ENCODE results near the gene HECTD4. TPM values are rescaled to one million over a fixed set of nuclear protein-coding genes. Genes with fewer than 3 reads are reported as not detected.
"Not testable (repeated sequence)": the region's sequence is repeated elsewhere in the genome, so short reads cannot be mapped to it uniquely, and the experiment has no call there.

The HECTD4 gene
- total RNA-seq, 1 experiment from 2014 or later, result 31.2 TPM

GRCh38 chr12:112407683-112408082 is 25.5 kb upstream of the HECTD4 start:
- Histone ChIP-seq H3K9ac (ENCODE audit: low read length) (peak overlapping the region; percentile 82), H3K4me1 (ENCODE audit: control insufficient read depth in 1 of 2, insufficient read depth in 2 of 2, low read length in 2 of 2) (peaks cover 3 to 16% of the 10 kb centered on the region in 2 experiments; a peak in 2 of 4 replicates), H3K4me2 (ENCODE audit: low read length) (peak overlapping the region; percentile 85), H4K20me1 (ENCODE audit: insufficient read depth) (peaks cover 28% of the 10 kb centered on the region; the same call in 1 of the 2 replicates), H3K4me3 (replicated peaks in 1 of 2; ENCODE audit: low read depth in 1 of 2, low read length in 2 of 2) (peak overlapping the region in 1 of 2 experiments; percentile 87; a peak in 2 of 4 replicates), H3K79me2 (ENCODE audit: insufficient read depth, low read length) (peaks cover 38% of the 10 kb centered on the region), H3K36me3 (ENCODE audit: control insufficient read depth in 1 of 2, insufficient read depth in 2 of 2, low read length in 2 of 2) (peaks cover 32 to 46% of the 10 kb centered on the region in 2 experiments), H3K27ac (ENCODE audit: low read depth, low read length) (peak overlapping the region; percentile 76; the same call in 1 of the 2 replicates)
- CTCF ChIA-PET; H3K9me3 ChIP-seq (ENCODE audit: control insufficient read depth in 1 of 2, insufficient read depth in 1 of 2, low read depth in 1 of 2, low read length in 2 of 2); BruUV-seq (replicated peaks); H3K27me3 ChIP-seq (ENCODE audit: insufficient read depth, low read length); H3K9me2 ChIP-seq (ENCODE audit: insufficient read depth); POLR2A ChIA-PET; RAD21 ChIA-PET (ENCODE audit: low non-redundant PET in 1 of 2, low total read pairs in 2 of 2, uncharacterized antibody in 2 of 2, unreplicated experiment in 2 of 2); DNase-seq (ENCODE audit: low read depth, low spot score); intact Hi-C loops (cut with micrococcal nuclease); H2AFZ ChIP-seq (ENCODE audit: low read depth, low read length, poor library complexity, severe bottlenecking); ATAC-seq: not testable (repeated sequence)

- TF ChIP-seq EGR1 (IDR thresholded peaks at IDR 0.05; ENCODE audit: low read depth) (no peak), MAX (IDR thresholded peaks at IDR 0.05) (no peak), ZBTB33 (IDR thresholded peaks at IDR 0.05; ENCODE audit: extremely low read depth, insufficient replicate concordance, low read length) (no peak), POLR2AphosphoS5 (IDR thresholded peaks at IDR 0.05; ENCODE audit: low read depth, low read length) (no peak; the same call in 1 of the 2 replicates), REST (IDR thresholded peaks at IDR 0.05; ENCODE audit: low read depth) (no peak), ATF3 (IDR thresholded peaks at IDR 0.05) (no peak), CTCF (IDR thresholded peaks at IDR 0.05 in 2 of 3, conservative IDR thresholded peaks at IDR 0.05 in 1 of 3; ENCODE audit: borderline replicate concordance in 1 of 3, insufficient read depth in 1 of 3, low read depth in 2 of 3, low read length in 2 of 3) (no peak)
- no peak overlapping the region for H3K4me3 ChIP-seq (replicated peaks in 1 of 2; ENCODE audit: low read depth in 1 of 2, low read length in 2 of 2)
- H3K79me2 ChIP-seq (ENCODE audit: insufficient read depth, low read length), result peaks cover 38% of the 10 kb centered on the region
- DNase-seq (ENCODE audit: low read depth, low spot score) (no peak), ATAC-seq (no peak)
- peaks cover 28% of the 10 kb centered on the region; the same call in 1 of the 2 replicates for H4K20me1 ChIP-seq (ENCODE audit: insufficient read depth)
- CTCF ChIA-PET, result no interaction called here
- H3K9me2 ChIP-seq (ENCODE audit: insufficient read depth), result no peaks in the 10 kb centered on the region
- POLR2A ChIA-PET, result no interaction called here
- H3K36me3 ChIP-seq (ENCODE audit: control insufficient read depth in 1 of 2, insufficient read depth in 2 of 2, low read length in 2 of 2), result peaks cover 32 to 46% of the 10 kb centered on the region in 2 experiments
- H3K9me3 ChIP-seq (ENCODE audit: control insufficient read depth in 1 of 2, insufficient read depth in 1 of 2, low read depth in 1 of 2, low read length in 2 of 2), result no peaks in the 10 kb centered on the region
- H3K4me2 ChIP-seq (ENCODE audit: low read length), result no peak overlapping the region; the same call in 1 of the 2 replicates
- intact Hi-C loops (cut with micrococcal nuclease), result no loop called here
- no peak overlapping the region for H3K27ac ChIP-seq (ENCODE audit: low read depth, low read length)
- no peaks in the 10 kb centered on the region for H3K27me3 ChIP-seq (ENCODE audit: insufficient read depth, low read length)
- H3K9ac ChIP-seq (ENCODE audit: low read length), result no peak overlapping the region
- RAD21 ChIA-PET (ENCODE audit: low non-redundant PET in 1 of 2, low total read pairs in 2 of 2, uncharacterized antibody in 2 of 2, unreplicated experiment in 2 of 2), result no interaction called here
- no TSS peak for BruUV-seq (replicated peaks)
- peaks cover 3 to 16% of the 10 kb centered on the region in 2 experiments; a peak in 2 of 4 replicates for H3K4me1 ChIP-seq (ENCODE audit: control insufficient read depth in 1 of 2, insufficient read depth in 2 of 2, low read length in 2 of 2)
- H2AFZ ChIP-seq (ENCODE audit: low read depth, low read length, poor library complexity, severe bottlenecking), result no peak overlapping the region
These were observed 24.6 kb upstream of the HECTD4 start for GRCh38 chr12:112406519-112407488.
